Stimulated activated naive CD8-positive, alpha-beta T cell treated with anti-CD3 and anti-CD28 coated beads, Interleukin-15, amount 100 ng/mL, for 72 hours (primary cell): ENCODE data around the gene C16orf89.
A peak's percentile ranks its signal among the peaks of the same experiment; 100 is the strongest.

Experiments
- ATAC-seq: fragments of 150-1000 bp; cut with Tn5 transposase; 2 replicates; pipeline ENCODE4 v1.10.0; 2021; ENCODE audit warnings: mild to moderate bottlenecking, moderate library complexity
- DNase-seq, 2 donors: peaks; one replicate each; pipeline ENCODE4 v3.0.0; 2021 to 2022
- H3K27ac Mint-ChIP-seq, 2 donors: one replicate each; pipeline ENCODE4 v1.8.0; 2022; ENCODE audit warnings: mild to moderate bottlenecking in 2 of 2, mixed read lengths in 2 of 2, moderate library complexity in 2 of 2
- H3K27me3 Mint-ChIP-seq: one replicate; pipeline ENCODE4 v1.8.0; 2022; ENCODE audit warnings: mixed read lengths
- H3K4me1 Mint-ChIP-seq: one replicate; pipeline ENCODE4 v1.8.0; 2022; ENCODE audit warnings: mild to moderate bottlenecking, mixed read lengths
- H3K4me3 Mint-ChIP-seq, 2 donors: one replicate each; pipeline ENCODE4 v1.8.0; 2022; ENCODE audit warnings: mild to moderate bottlenecking in 2 of 2, mixed read lengths in 2 of 2, moderate library complexity in 1 of 2
- H3K9me3 Mint-ChIP-seq, 2 donors: one replicate each; pipeline ENCODE4 v1.8.0; 2022; ENCODE audit warnings: mixed read lengths in 2 of 2

C16orf89 gene

DNA sequence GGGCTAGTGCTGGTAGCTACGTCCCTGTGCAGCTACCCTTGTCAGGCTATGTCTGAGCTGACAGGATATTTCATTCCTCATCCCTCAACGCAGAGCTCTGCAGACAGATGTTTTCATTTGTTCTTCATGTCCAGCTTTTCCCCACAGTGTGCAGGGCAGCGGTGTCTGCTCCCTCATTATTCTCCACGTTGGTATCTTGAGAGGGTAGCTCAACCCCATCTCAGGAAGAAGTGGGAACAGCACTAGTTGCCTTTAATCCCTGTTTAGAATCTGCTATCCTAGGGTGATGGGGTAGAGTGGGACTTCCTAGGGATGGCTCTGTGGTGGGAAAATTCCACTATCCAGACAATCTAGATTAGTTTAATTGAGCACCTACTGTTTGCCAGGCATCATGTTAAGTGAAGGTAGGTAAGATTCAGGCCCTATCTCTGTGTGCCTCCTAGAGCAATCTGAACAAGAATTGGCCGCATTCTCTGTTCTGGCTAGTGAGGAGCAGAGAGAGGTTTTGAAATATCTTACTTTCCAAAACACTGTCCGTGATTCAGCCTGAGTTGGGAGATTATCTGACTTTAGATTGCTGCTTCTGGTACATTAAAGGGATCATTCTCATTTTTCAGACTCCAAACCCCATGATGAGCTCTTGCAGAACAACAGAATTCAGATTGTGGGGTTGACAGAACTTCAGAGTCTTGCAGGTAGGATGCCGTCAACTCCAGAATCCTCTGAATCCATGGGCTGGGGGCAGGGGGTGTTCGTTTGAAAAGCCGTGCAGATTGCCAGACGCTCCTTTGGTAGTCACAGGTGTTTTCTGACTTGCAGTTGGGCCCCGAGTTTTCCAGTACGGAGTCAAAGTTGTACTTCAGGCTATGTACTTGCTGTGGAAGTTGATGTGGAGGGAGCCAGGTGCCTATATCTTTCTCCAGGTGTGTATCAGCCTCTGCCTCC, 6.8 kb upstream of the C16orf89 start:
- no peaks in the 10 kb centered on the region for H3K27me3 Mint-ChIP-seq
- H3K4me3 Mint-ChIP-seq = peak overlapping the region; percentile 94 to 99
- H3K4me1 Mint-ChIP-seq = peaks cover 37% of the 10 kb centered on the region
- ATAC-seq (no peak), DNase-seq (no peak)
- peaks cover 0 to 6% of the 10 kb centered on the region in 2 donors for H3K9me3 Mint-ChIP-seq
- H3K27ac Mint-ChIP-seq = peak overlapping the region; percentile 93 to 100

DNA sequence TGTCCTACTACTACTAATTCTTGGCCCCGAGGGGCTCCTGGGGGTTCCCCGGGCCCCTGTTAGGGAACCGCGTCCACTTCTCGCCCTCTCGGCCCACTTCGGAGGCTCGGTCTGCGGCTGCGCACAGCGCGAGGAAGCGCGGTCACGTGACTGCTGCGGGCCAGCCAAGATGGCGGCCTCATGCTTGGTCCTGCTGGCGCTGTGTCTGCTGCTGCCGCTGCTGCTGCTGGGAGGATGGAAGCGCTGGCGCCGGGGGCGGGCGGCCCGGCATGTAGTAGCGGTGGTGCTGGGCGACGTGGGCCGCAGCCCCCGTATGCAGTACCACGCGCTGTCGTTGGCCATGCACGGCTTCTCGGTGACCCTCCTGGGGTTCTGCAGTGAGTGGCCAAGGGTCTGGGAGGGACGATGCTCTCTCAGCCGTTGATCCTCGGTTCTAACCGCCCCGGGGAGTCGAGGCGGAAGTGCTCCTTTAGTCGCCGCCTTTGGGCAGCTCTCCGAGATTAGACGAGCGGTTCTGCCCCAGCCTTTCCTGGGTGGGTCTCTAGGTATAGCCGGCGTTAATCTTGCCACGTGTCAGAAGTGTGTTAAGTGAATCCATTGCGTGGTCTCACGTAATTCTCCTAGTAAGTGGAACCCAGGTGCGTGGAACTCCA, 6.1 kb upstream of the C16orf89 start, which contains the start of gene ALG1:
ALG1 (plus strand) TSS at position 163 of the 653 bp plus-strand sequence; CDS start at position 170, 7 bp downstream.
- H3K9me3 Mint-ChIP-seq = peaks cover 0 to 6% of the 10 kb centered on the region in 2 donors
- H3K27ac Mint-ChIP-seq = peak within 1 kb of the TSS; percentile 93 to 100
- peaks cover 37% of the 10 kb centered on the region for H3K4me1 Mint-ChIP-seq
- no peaks in the 10 kb centered on the region for H3K27me3 Mint-ChIP-seq
- ATAC-seq (peak; percentile 92), DNase-seq (peak; percentile 85 to 92)
- peak within 1 kb of the TSS; percentile 94 to 99 for H3K4me3 Mint-ChIP-seq

DNA sequence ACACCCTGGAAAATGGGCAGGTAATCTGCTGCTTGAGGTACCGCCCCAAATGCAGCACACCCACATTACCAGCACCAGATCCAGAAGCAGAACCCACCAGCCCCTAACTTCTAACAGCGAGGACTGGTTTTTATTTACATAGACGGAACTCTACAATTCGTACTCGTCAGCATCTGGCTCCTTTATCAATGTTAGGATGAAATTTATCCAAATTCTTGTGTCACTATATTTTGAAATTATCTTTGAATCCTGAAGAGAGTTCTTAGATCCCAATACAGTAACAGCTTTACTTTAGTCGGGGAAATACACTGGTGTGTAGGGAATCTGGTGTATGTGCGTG, 5.6 kb upstream of the C16orf89 start:
- DNase-seq (no peak), ATAC-seq (no peak)
- Mint-ChIP-seq H3K4me3 (peak overlapping the region; percentile 94 to 99), H3K27me3 (no peaks in the 10 kb centered on the region), H3K9me3 (peaks cover 0 to 6% of the 10 kb centered on the region in 2 donors), H3K27ac (peak overlapping the region; percentile 93 to 100), H3K4me1 (peaks cover 37% of the 10 kb centered on the region)

DNA sequence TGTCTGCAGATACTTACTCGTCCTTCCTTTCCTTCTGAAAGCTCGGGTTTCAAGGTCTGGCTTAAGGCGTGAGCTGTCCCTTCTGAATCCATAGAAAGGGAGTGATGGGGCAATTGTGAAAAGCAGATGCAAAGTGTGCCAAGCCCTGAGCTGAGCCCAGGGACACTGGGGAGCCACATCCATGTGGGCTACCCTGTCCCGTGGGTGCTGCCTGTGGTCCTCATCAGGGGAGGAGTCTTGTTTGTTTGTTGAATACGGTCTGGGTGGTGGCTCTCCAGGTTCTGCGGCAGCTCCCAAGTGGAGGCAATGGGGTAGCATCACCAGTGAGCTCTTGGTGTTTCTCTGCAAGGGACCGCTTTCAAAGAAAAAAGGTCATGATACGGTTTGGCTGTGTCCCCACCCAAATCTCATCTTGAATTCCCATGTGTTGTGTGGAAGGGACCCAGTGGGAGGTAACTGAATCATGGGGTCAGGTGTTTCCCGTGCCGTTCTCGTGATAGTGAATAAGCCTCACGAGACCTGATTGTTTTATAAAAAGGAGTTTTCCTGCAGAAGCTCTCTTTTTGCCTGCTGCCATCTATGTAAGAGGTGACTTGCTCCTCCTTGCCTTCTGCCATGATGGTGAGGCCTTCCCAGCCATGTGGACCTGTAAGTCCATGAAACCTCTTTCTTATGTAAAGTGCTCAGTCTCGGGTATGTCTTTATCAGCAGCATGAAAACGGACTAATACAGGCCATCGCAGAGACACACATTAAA, 4.9 kb upstream of the C16orf89 start:
- Mint-ChIP-seq H3K4me3 (peak overlapping the region; percentile 94 to 99), H3K4me1 (peaks cover 37% of the 10 kb centered on the region), H3K27ac (peak overlapping the region; percentile 31 to 34)

DNA sequence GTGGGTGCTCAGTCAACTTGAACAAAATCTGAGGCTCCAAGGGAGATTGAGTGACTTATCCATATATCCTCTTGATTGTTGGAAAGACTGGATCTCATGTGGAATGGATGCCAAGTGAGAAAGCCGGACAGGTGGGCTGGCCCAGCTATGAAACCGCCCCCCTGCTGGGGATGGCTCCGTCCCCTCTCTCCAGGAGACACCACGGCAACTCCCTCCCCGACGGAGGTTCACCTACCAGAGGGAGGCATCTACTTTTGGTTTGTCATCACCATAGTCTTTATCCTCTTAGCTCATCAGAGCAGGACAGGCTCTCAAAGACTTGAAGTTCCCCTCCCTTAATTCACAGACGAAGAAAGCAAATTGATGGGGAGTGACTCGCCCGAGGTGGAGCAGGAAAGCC, 4.1 kb upstream of the C16orf89 start:
- H3K27ac Mint-ChIP-seq = peak overlapping the region in 1 of 2 donors; percentile 63
- no peaks in the 10 kb centered on the region for H3K27me3 Mint-ChIP-seq
- peaks cover 32% of the 10 kb centered on the region for H3K4me1 Mint-ChIP-seq
- no peak for DNase-seq
- peaks cover 0 to 6% of the 10 kb centered on the region in 2 donors for H3K9me3 Mint-ChIP-seq
- no peak overlapping the region for H3K4me3 Mint-ChIP-seq
- ATAC-seq = no peak

More for the DNA sequence above, 4.9 kb upstream of the C16orf89 start:
- ATAC-seq = no peak
- Mint-ChIP-seq H3K9me3 (peaks cover 0 to 6% of the 10 kb centered on the region in 2 donors), H3K27me3 (no peaks in the 10 kb centered on the region)
- DNase-seq = no peak

DNA sequence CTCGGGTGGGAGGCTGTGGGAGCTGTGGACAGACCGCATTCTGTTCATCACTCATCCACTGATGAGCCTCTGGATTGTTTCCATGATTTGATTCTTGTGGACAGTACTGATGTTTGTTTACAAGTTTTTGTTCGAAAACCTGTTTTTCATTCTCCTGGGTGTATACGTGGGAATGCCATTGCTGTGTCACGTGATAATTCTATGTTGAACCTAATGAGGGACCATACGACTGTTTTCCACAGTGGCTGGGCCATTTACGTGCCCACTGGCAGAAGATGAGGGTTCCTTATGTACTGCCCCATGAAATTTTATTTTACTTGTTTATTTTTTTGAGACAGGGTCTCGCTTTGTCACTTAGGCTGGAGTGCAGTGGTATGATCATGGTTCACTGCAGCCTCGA, 3.3 kb upstream of the C16orf89 start:
- Mint-ChIP-seq H3K27ac (no peak overlapping the region), H3K9me3 (peaks cover 0 to 6% of the 10 kb centered on the region in 2 donors), H3K4me1 (peaks cover 32% of the 10 kb centered on the region), H3K4me3 (no peak overlapping the region), H3K27me3 (no peaks in the 10 kb centered on the region)
- DNase-seq (no peak), ATAC-seq (no peak)

DNA sequence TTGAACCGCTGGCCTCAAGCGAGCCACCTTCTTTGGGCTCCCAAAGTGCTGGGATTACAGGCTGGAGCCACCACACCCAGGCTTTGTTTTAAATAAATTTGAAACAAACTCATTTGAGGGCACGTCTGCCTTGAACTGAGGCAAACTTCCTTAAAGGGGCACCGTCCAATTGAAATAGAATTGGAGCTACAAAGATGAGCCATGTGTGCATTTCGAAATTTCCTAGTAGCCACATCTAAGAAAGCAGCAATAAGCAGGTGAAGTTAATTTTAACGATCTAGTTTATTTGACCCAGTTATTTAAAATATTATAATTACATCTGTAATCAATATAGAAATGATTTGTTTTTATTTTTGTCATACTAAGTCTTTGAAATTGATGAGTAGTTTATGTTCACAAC, 755 bp upstream of the C16orf89 start:
- no peak for ATAC-seq
- Mint-ChIP-seq H3K9me3 (peaks cover 0 to 6% of the 10 kb centered on the region in 2 donors), H3K4me1 (peaks cover 12% of the 10 kb centered on the region), H3K27me3 (no peaks in the 10 kb centered on the region), H3K4me3 (no peak overlapping the region), H3K27ac (no peak overlapping the region)
- DNase-seq = no peak

DNA sequence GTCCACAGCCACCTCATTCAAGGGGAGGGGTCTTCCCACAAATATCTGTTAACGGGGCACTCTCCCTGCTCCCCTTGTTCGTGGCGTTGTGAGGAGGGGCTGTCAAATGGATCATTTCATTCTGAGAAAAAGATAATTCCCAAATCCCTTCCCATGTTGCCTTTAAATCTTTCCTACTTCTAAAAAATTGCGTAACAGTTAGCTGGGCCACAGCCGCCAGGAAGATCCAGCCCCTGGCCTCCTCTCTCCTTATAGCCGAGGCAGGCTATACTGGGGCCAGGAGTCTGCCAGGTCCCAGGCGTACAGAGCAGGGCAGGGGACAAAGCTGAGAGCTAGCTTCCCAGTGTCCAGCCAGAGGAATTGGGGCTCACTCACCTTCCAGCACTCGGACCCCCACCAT, 430 bp downstream of the C16orf89 start:
- H3K27me3 Mint-ChIP-seq = no peaks in the 10 kb centered on the region
- peaks cover under 1% of the 10 kb centered on the region for H3K4me1 Mint-ChIP-seq
- H3K27ac Mint-ChIP-seq = no peak overlapping the region
- no peak for DNase-seq
- ATAC-seq = no peak
- H3K9me3 Mint-ChIP-seq = no peaks in the 10 kb centered on the region
- no peak overlapping the region for H3K4me3 Mint-ChIP-seq

DNA sequence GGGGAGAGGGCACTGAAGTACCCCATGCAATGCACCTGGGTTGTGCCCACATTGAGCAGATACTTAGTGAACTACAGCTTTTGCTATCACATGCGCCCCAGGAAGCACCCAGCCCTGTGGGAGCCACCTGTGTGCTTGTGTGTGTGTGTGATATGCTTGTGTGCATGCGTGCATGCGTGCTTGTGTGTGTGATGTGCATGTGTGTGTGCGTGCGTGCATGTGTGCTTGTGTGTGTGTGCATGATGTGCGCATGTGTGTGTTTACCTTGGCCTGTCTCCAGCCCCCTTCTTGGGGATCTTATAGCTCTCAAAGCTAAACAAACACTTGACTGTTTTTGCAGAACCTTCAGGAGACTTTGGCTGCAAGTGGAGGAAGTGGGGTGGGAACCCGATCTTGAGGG, 841 bp downstream of the C16orf89 start:
- Mint-ChIP-seq H3K4me1 (no peaks in the 10 kb centered on the region), H3K4me3 (no peak overlapping the region), H3K27ac (no peak overlapping the region)

DNA sequence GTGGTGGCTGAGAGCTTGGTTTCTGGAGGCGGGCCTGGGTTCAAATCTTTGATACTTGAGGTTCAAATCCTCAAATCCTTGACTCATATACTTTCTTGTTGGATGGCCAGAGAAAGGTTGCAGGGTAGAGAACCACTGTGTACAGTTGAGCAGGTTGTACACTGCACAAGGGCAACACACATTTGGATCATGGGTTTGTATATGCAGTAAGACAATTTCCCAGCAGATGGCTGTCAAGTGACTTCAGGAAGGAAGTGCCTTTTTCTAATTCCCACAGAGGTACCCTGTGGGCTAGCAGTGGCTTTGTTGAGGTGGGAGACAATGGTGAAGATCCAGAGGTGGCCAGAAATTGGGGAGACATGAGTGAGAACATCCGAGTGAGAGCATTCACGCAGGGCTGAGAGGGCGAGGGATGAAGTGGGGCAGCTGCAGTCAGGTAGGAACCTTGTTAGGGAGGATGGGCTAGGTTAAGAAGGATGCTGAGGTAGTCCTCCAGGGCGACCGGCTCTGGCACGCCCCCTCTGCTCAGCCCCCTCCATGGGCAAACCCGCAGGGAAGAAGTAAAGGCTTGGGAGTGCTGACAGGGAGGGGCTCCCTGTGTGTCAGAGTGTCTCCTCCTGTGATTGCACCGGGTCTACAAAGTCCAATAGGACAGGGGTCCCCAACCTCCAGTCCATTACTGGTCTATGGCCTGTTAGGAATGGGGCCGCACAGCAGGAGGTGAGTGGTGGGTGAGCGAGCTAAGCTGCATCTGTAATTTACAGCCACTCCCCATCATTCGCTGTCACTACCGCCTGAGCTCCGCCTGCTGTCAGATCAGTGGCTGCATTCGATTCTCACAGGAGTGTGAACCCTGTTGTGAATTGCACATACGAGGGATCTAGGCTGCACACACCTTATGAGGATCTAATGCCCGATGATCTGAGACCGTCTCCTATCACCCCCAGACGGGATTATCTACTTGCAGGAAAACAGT, 2.7 kb downstream of the C16orf89 start:
- Mint-ChIP-seq H3K4me3 (no peak overlapping the region), H3K4me1 (no peaks in the 10 kb centered on the region), H3K27me3 (no peaks in the 10 kb centered on the region), H3K27ac (no peak overlapping the region), H3K9me3 (no peaks in the 10 kb centered on the region)
- no peak for ATAC-seq
- no peak for DNase-seq

More for the DNA sequence above, 841 bp downstream of the C16orf89 start:
- H3K9me3 Mint-ChIP-seq = no peaks in the 10 kb centered on the region
- no peaks in the 10 kb centered on the region for H3K27me3 Mint-ChIP-seq
- DNase-seq (no peak), ATAC-seq (no peak)

DNA sequence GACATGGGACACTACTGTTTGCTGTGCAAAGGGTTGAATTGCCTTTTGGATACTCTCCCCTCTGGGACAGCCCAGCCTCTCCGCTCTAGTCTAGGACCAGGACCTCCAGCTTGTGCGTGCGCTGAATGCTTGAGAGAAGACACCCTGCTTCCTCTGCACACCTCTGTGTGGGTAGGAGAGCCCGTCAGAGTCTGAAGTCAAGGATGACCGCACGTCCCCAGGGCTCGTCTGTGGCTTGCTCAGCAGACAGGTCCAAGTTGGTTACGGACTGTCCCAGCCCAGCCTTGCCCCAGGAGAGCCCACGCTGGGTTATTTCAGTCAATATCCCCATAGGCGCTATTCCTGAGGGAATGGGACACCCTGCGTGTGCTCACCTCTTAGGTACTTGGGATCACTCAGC, 3.7 kb downstream of the C16orf89 start:
- ATAC-seq (no peak), DNase-seq (no peak)
- Mint-ChIP-seq H3K9me3 (no peaks in the 10 kb centered on the region), H3K4me3 (no peak overlapping the region), H3K4me1 (no peaks in the 10 kb centered on the region), H3K27me3 (no peaks in the 10 kb centered on the region), H3K27ac (no peak overlapping the region)

DNA sequence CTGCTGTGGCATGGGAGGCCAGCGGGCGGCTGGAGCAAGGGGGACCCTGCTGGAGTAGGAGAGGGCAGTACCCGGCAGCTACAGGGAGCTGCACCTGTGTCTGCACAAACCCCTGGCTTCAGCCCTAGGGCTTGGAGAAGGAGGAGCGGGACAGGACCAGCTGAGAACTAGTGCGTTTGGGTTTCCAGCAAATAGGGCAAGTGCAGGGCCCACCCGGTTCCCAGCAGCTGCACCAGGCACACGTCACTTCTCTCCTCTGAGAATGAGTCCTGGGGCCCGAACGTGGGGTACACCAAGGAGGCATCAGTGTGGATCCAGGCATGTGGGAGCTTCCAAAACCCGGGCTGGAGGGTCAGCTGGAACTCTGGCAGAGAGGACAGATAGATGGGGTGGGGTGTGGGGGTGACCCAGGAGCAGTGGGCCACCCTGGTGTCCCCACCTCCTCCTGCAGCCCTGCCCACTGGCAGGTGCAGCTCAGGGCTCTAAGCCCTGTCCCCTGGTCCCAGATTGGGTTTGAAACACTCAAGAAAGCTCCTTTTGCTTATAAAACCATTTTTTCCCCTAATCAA, 5.6 kb downstream of the C16orf89 start:
- Mint-ChIP-seq H3K27ac (no peak overlapping the region), H3K4me1 (peaks cover 6% of the 10 kb centered on the region), H3K27me3 (no peaks in the 10 kb centered on the region), H3K4me3 (no peak overlapping the region), H3K9me3 (no peaks in the 10 kb centered on the region)
- DNase-seq (no peak), ATAC-seq (no peak)

DNA sequence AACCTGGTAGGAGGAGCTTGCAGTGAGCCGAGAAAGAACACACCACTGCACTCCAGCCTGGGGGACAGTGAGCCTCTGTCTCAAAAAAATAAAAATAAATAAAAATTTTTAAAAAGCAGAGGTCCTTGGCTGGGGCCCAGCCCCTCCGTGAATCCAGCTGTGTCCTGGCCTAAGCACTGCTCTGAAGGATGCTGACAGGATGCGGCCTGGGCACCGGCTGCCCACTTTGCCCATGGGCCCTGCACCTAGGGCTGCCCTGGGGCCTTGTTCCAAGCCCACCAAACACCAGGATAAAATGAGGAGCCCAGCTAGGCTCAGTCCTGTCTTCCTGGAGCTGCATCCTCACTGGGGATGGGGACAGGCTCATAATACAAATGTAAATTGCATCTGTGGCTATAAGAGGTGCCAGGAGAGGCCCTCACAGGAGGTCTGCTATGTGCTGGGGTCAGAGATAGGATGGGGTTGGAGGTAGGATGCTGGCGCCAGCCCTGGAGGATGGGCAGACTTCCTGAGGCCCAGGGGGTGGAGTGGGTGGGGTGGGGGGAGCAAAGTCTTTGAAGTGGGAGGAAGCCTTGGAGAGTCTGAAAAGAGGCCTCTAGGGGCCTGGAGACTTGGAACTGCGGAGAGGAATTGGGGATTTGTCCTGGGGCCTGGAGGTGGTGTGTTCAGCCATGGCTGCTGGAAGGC, 6.2 kb downstream of the C16orf89 start:
- no peaks in the 10 kb centered on the region for H3K9me3 Mint-ChIP-seq
- no peaks in the 10 kb centered on the region for H3K27me3 Mint-ChIP-seq
- H3K27ac Mint-ChIP-seq = no peak overlapping the region
- peaks cover 6% of the 10 kb centered on the region for H3K4me1 Mint-ChIP-seq
- no peak for DNase-seq
- ATAC-seq = no peak
- H3K4me3 Mint-ChIP-seq = no peak overlapping the region

DNA sequence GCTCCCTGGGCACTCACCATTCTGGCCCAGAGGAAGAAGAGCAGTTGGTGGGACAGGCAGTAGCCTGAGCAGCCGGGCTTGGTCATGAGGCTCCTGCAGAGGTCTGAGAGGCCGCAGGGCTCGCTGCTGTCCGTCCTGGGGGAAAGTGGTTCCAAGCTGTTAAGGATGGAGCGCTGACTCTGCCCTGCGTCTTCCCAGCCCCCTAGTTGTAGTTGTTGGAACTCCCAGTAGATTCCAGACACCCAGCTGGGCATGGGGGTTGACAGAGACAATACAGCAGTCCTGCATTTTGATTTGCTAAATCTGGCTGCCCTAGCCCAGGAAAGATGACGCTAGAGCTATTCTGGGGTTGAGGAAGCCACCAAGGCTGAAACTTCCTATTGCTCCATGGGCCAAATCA, 7.3 kb downstream of the C16orf89 start:
- Mint-ChIP-seq H3K9me3 (no peaks in the 10 kb centered on the region), H3K4me3 (no peak overlapping the region)

More for the DNA sequence above, 7.3 kb downstream of the C16orf89 start:
- H3K4me1 Mint-ChIP-seq = peaks cover 6% of the 10 kb centered on the region
- H3K27ac Mint-ChIP-seq = no peak overlapping the region
- H3K27me3 Mint-ChIP-seq = no peaks in the 10 kb centered on the region
- DNase-seq = no peak
- no peak for ATAC-seq
